Pancreas (tissue), 10 donors: ENCODE measurements around the gene BEST2. TPM values are rescaled to one million over a fixed set of nuclear protein-coding genes. Genes with fewer than 3 reads are reported as not detected.

ENCODE experiments used
- ATAC-seq, 4 donors: fragments of 200-7000 bp; cut with Tn5 transposase; one replicate each; pipeline versions ENCODE4 v1.8.0 to v1.9.1; 2020; ENCODE audit warnings: mild to moderate bottlenecking in 4 of 4, moderate library complexity in 4 of 4
- DNase-seq, 6 donors: peaks; one replicate each; pipeline ENCODE4 v3.0.0-alpha.2; 2020
- FAIRE-seq: peaks from 2 replicates; lab custom pipeline; 2012; peaks lifted over from hg19 to GRCh38; lab: Jason Lieb, UNC
- H3K27ac ChIP-seq, 4 donors: fragments of 200-600 bp; sonication (generic); 1 replicate in 3 of 4; 2 replicates in 1 of 4; pipeline versions ENCODE4 v1.5.0 to v1.8.0; 2020
- H3K27me3 ChIP-seq, 4 donors: fragments of 200-600 bp; one replicate each; pipeline ENCODE4 v1.8.0; 2021
- H3K36me3 ChIP-seq, 3 donors: fragments of 200-600 bp; sonication (generic) in 1 of 3; one replicate each; pipeline versions ENCODE4 v1.5.0 to v1.8.0; 2020 to 2021
- H3K4me1 ChIP-seq, 3 donors: fragments of 200-600 bp; one replicate each; pipeline ENCODE4 v1.8.0; 2021
- H3K4me3 ChIP-seq, 4 donors: fragments of 200-600 bp; sonication (generic) in 2 of 4; one replicate each; pipeline versions ENCODE4 v1.5.0 to v1.8.0; 2020 to 2021
- H3K9me3 ChIP-seq, 4 donors: fragments of 200-600 bp; one replicate each; pipeline ENCODE4 v1.8.0; 2021
- WGBS, 2 donors: extraction: QIAGEN DNeasy Blood & Tissue Kit; methylation state at CpG; one replicate each; pipeline ENCODE4 v1.1.7; 2013; 5-methylcytosine and 5-hydroxymethylcytosine counted together
- intact Hi-C, 3 donors: fragments of 100-400 bp; cut with DNase I; formaldehyde crosslinking; loops; one replicate each; pipeline versions ENCODE4 v1.11.1 to v1.14.2; 2022
- polyA plus RNA-seq, 2 donors: library from polyadenylated mRNA; stranded (reverse); fragments of 200-250 nt; gene quantifications; one replicate each; pipeline ENCODE4 v1.2.3, GENCODE V29; 2013
- total RNA-seq, 6 donors: library from RNA; stranded (reverse); fragmentation: NEBNext Ultra II Directional in 4 of 6; extraction: Animal tissue kit (Norgen Biotek cat#: 25700) in 4 of 6; gene quantifications; one replicate each; pipeline versions ENCODE4 v1.2.1 to v1.2.4, GENCODE V29; 2021 to 2023
- TF ChIP-seq, protein P1 (sequence below), 4 donors: fragments of 200-600 bp; sonication (generic) in 3 of 4; IDR thresholded peaks; one replicate each; pipeline versions ENCODE4 v1.5.0 to v1.8.0; 2021; ENCODE audit warnings: antibody characterized with exemption in 4 of 4
- donor health status: healthy with polysubstance abuse.
- donor health status: DM: no; HTN: no; CAD: no; lungs with moderate emphysema.
- donor health status: DM: no; HTN: no; CAD: no.
- donor health status: control.
- donor health status: control.
- donor health status: Bipolar disorder and iron deficiency.
- donor health status: DM: yes; HTN: yes; CAD: no.
- donor health status: DM: no; HTN: no; CAD: no.
- donor health status: DM: no; HTN: no; CAD: no.
- donor health status: DM: yes; HTN: yes; CAD: no.

The BEST2 gene
- total and polyA plus RNA-seq, 8 donors, result not detected

- no peak overlapping the region for H3K27ac ChIP-seq
- ATAC-seq (no peak), FAIRE-seq (no peak), DNase-seq (no peak)
- TF ChIP-seq, protein P1, sequence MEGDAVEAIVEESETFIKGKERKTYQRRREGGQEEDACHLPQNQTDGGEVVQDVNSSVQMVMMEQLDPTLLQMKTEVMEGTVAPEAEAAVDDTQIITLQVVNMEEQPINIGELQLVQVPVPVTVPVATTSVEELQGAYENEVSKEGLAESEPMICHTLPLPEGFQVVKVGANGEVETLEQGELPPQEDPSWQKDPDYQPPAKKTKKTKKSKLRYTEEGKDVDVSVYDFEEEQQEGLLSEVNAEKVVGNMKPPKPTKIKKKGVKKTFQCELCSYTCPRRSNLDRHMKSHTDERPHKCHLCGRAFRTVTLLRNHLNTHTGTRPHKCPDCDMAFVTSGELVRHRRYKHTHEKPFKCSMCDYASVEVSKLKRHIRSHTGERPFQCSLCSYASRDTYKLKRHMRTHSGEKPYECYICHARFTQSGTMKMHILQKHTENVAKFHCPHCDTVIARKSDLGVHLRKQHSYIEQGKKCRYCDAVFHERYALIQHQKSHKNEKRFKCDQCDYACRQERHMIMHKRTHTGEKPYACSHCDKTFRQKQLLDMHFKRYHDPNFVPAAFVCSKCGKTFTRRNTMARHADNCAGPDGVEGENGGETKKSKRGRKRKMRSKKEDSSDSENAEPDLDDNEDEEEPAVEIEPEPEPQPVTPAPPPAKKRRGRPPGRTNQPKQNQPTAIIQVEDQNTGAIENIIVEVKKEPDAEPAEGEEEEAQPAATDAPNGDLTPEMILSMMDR (IDR thresholded peaks at IDR 0.05), result no peak
- H3K36me3 ChIP-seq, result peaks cover 0 to 19% (median 16%) of the 10 kb centered on the region in 3 donors
- no peaks in the 10 kb centered on the region for H3K4me1 ChIP-seq
- H3K4me3 ChIP-seq, result no peak overlapping the region
- WGBS, 2 donors, result 94 to 95% methylated on average over 13 of the region's 13 CpGs
- intact Hi-C loops, result no loop called here
- no peaks in the 10 kb centered on the region for H3K27me3 ChIP-seq
- H3K9me3 ChIP-seq, result no peaks in the 10 kb centered on the region
Measured at GRCh38 chr19:12770922-12771321, 19.3 kb downstream of the BEST2 start.

- Histone ChIP-seq H3K36me3 (peaks cover 0 to 19% (median 13%) of the 10 kb centered on the region in 3 donors), H3K27me3 (no peaks in the 10 kb centered on the region), H3K9me3 (no peaks in the 10 kb centered on the region), H3K4me1 (peaks cover 0 to 5% (median 3%) of the 10 kb centered on the region in 3 donors), H3K4me3 (no peak overlapping the region), H3K27ac (no peak overlapping the region)
- intact Hi-C loops, result no loop called here
- DNase-seq, result no peak
- 86% methylated on average over 4 of the region's 4 CpGs for WGBS, 2 donors
- no peak for FAIRE-seq
- no peak for ATAC-seq
- TF ChIP-seq, protein P1 (IDR thresholded peaks at IDR 0.05), result no peak
Measured at GRCh38 chr19:12772323-12772722, 20.7 kb downstream of the BEST2 start.

GRCh38 chr19:12773571-12773970 lies 22.0 kb downstream of the BEST2 start:
- intact Hi-C loops, result no loop called here
- no peak for DNase-seq
- H3K9me3 ChIP-seq, result no peaks in the 10 kb centered on the region
- no peak for ATAC-seq
- H3K27me3 ChIP-seq, result no peaks in the 10 kb centered on the region
- no peak overlapping the region for H3K4me3 ChIP-seq
- no peak for FAIRE-seq
- 88 to 89% methylated on average over 2 of the region's 2 CpGs for WGBS, 2 donors
- TF ChIP-seq, protein P1 (IDR thresholded peaks at IDR 0.05), result no peak
- H3K27ac ChIP-seq, result no peak overlapping the region
- H3K36me3 ChIP-seq, result peaks cover 0 to 8% (median 6%) of the 10 kb centered on the region in 3 donors
- peaks cover under 1 to 6% (median 5%) of the 10 kb centered on the region in 3 donors for H3K4me1 ChIP-seq

DNA sequence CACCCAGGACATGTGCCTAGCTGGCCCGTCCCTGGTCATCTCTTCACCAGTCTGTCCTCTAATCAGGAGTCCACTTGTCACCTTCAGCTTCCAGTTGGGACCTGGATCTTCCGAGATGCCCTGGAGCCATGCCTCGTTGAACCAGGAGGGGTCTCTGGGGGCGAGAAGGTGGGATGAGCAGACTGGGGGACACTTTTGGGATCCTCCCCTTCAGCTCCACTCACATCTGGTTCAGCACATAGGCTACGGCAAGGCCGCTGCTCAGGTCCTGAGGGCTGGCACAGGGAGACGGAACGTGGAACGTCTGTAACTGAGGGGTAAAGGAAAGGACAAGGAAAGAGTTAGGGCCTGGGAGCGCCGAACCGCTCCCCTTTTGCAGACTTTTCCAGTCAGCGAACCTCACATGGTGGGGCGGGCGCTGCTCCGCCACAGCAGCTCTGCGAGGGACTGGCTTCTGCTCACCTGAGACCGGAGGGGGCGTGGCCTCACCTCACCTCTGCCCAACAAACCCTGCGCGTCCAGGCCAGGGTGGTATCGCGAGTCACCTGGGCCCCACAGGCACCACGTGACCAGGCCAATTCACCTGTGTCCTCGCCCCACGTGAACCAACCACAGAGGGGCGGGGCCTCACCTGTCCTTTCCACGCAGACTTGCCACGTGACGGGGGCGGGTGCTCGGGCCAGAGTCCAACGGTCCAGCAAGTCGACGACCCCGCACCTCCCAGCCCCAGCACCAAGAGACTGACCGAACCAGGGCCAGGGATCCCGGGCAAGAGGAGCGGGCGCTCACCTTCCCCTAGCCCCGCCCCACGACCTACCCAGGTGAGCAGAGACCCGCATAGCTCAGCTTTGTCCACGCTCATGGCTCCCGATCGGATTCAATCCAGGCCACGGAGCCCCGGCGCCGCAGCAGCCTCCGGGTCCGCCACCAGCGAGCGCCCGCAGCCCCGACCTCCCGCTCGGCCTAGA lies 23.3 kb downstream of the BEST2 start, which contains the start of gene HOOK2:
HOOK2 (minus strand) TSS at position 965 of the 968 bp plus-strand sequence; CDS start at position 862, 103 bp downstream.
- Histone ChIP-seq H3K27me3 (no peaks in the 10 kb centered on the region), H3K4me3 (peak within 1 kb of the TSS; percentile 46 to 75 (median 60)), H3K4me1 (peaks cover 5 to 19% (median 10%) of the 10 kb centered on the region in 3 donors), H3K9me3 (no peaks in the 10 kb centered on the region), H3K27ac (peak within 1 kb of the TSS; percentile 99), H3K36me3 (peaks cover 0 to under 1% (median 0%) of the 10 kb centered on the region in 3 donors)
- no peak for FAIRE-seq
- peak; percentile 94 to 100 (median 99) for DNase-seq
- TF ChIP-seq, protein P1 (IDR thresholded peaks at IDR 0.05), result no peak
- 5 to 9% methylated on average over 33 to 58 of the region's 58 CpGs for WGBS, 2 donors
- ATAC-seq, result peak; percentile 75 to 83 (median 78)
- intact Hi-C loops, result no loop called here
